SJCRH30 (cell line): ENCODE results near the gene PIP4P1. TPM values are rescaled to one million over a fixed set of nuclear protein-coding genes. Genes with fewer than 3 reads are reported as not detected.
A peak's percentile ranks its signal among the peaks of the same experiment; 100 is the strongest.

Experiments used
- DNase-seq, 2 experiments: peaks; one replicate each; pipeline ENCODE4 v3.0.0-alpha.2; 2015 to 2020
- H3K27ac ChIP-seq: fragments of 250-450 bp; sonication (Bioruptor Pico); 2 replicates; pipeline ENCODE4 v1.5.1; 2020; ENCODE audit warnings: mild to moderate bottlenecking, moderate library complexity
- H3K27me3 ChIP-seq: fragments of 250-450 bp; sonication (Bioruptor Pico); 2 replicates; pipeline ENCODE4 v1.5.1; 2020; ENCODE audit warnings: mild to moderate bottlenecking, moderate library complexity
- H3K36me3 ChIP-seq: fragments of 250-450 bp; sonication (Bioruptor Pico); 2 replicates; pipeline ENCODE4 v1.5.1; 2020; ENCODE audit warnings: mild to moderate bottlenecking, moderate library complexity
- H3K4me1 ChIP-seq: fragments of 250-450 bp; sonication (Bioruptor Pico); 2 replicates; pipeline ENCODE4 v1.5.1; 2020; ENCODE audit warnings: mild to moderate bottlenecking, moderate library complexity
- H3K4me3 ChIP-seq: fragments of 250-450 bp; sonication (Bioruptor Pico); 2 replicates; pipeline ENCODE4 v1.5.1; 2020; ENCODE audit warnings: mild to moderate bottlenecking, moderate library complexity
- H3K9me3 ChIP-seq: fragments of 250-450 bp; sonication (Bioruptor Pico); replicated peaks from 2 replicates; pipeline ENCODE4 v1.5.1; 2020; ENCODE audit warnings: mild to moderate bottlenecking, moderate library complexity
- total RNA-seq: library from RNA; depleted of rRNA; stranded (reverse); fragments of >200 nt; shearing (Covaris generic); gene quantifications from 2 replicates; pipeline ENCODE4 v1.2.3, GENCODE V29; 2014

Gene PIP4P1
- total RNA-seq, 1 experiment from 2014 or later: 25.0 TPM

DNA sequence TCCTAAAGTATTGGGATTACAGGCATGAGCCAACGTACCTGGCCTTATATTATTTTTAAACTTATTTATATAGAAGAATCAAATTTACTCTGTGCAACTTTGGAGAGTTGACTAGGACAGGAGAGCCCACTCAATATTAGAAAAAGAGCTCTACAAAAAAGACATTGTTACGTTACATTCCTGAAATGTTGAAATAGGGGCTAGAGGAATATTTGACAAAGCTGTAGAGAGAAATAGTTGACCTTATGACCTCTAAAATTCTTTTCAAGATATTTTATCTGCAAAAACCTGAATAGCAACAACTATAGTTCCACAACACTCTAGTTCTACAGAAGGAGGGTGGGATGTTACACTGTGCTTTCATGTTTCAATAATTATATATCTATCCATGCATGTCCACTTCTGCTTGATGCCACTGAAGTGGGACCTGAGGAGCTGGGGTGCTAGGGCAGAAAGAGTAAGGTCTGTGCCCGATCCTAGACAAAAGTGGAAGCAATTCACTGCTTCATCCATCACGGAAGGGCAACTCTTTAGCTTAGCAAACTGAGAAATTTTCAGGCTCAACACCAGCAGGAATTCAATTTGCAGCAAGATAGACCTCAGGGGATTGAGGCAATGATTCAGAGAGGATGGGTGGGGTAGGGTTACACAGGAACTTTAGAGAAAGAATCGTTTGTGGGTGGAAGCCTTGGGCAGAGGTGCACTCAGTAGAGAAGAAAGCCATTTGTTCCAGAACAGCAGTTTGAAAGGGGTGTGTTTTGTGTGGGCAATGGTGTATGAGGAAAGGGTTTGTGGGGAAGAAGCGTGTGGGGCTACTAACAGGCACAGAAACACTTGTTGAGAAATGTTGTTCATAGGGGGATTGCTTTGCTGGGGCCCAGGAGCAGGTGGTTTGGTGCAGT, 28.1 kb upstream of the PIP4P1 start:
- peaks cover 6% of the 10 kb centered on the region; the same call in 1 of the 2 replicates for H3K4me1 ChIP-seq
- H3K27me3 ChIP-seq: no peaks in the 10 kb centered on the region; the same call in 1 of the 2 replicates
- no peaks in the 10 kb centered on the region for H3K9me3 ChIP-seq
- H3K36me3 ChIP-seq: no peaks in the 10 kb centered on the region
- no peak overlapping the region for H3K27ac ChIP-seq
- DNase-seq: peak; percentile 5 to 34
- no peak overlapping the region for H3K4me3 ChIP-seq

- peaks cover 6% of the 10 kb centered on the region; the same call in 1 of the 2 replicates for H3K4me1 ChIP-seq
These were observed 26.1 kb upstream of the PIP4P1 start for GRCh38 chr14:20487396-20487725.

DNA sequence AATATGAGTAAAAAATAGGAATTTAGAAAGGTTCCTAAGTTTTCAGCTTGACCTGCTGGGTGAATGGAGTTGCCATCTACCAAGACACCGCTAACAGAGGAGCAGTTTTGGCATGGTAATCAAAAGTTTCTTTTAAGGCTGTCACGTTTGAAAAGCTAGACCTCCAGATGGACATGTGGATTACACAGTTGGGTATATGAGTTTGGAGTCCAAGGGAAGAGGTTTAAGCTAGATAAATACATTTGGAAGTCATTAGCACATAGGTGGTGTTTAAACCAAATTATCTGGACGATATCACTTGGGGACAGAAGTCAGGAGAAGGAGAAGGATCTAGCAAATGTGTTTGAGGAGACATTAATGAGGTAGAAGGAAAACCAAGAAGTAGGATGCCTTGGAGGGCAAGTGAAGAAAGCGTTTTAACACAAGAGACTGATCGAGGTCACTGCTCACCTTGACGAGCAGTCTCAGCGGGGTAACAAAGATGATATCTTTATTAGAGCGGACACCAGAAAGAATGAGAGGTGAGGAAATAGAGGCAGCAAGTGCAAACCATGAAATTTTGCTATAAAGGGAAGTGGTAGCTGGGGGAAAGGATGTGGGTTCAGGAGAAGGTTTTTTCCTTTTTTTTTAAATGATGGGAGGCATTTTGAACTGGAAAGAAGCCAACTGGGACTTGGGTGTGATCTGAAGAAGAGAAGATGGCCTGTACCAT, 25.6 kb upstream of the PIP4P1 start:
- no peaks in the 10 kb centered on the region for H3K9me3 ChIP-seq
- H3K27me3 ChIP-seq: 0 out of 2 replicates have a peak, but pooled peaks cover 2% of the 10 kb centered on the region
- no peak overlapping the region for H3K27ac ChIP-seq
- H3K4me1 ChIP-seq: peaks cover 6% of the 10 kb centered on the region; the same call in 1 of the 2 replicates
- H3K4me3 ChIP-seq: no peak overlapping the region
- H3K36me3 ChIP-seq: no peaks in the 10 kb centered on the region
- DNase-seq: no peak

More at GRCh38 chr14:20487396-20487725, 26.1 kb upstream of the PIP4P1 start:
- 0 out of 2 replicates have a peak, but pooled peaks cover 2% of the 10 kb centered on the region for H3K27me3 ChIP-seq
- H3K4me3 ChIP-seq: no peak overlapping the region
- no peak overlapping the region for H3K27ac ChIP-seq
- DNase-seq: no peak
- no peaks in the 10 kb centered on the region for H3K36me3 ChIP-seq
- no peaks in the 10 kb centered on the region for H3K9me3 ChIP-seq

DNA sequence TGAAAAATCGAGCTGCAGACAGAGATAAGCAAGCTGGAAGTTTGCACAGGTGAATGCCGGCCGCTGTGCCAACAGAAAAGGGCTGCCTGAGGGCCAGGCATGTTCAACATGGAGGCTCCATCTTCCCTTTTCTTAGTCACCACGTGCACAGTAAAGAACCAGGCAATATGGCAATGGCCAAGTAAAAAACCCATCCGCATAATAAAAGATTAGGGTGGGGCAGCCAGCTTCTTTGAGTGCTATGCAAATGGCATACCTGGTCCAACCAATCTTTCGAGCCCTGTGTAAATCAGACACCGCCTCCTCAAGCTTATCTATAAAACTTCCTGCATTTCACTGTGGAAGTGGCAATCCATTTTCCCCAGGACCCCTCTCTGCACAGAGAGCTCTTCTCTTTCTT, 24.7 kb upstream of the PIP4P1 start:
- Histone ChIP-seq H3K36me3 (no peaks in the 10 kb centered on the region), H3K27me3 (0 out of 2 replicates have a peak, but pooled peaks cover 2% of the 10 kb centered on the region), H3K4me1 (peaks cover 6% of the 10 kb centered on the region; the same call in 1 of the 2 replicates), H3K9me3 (no peaks in the 10 kb centered on the region), H3K27ac (no peak overlapping the region), H3K4me3 (no peak overlapping the region)
- no peak for DNase-seq

- H3K4me1 ChIP-seq: no peaks in the 10 kb centered on the region
- 0 out of 2 replicates have a peak, but pooled peaks cover 3% of the 10 kb centered on the region for H3K36me3 ChIP-seq
- H3K4me3 ChIP-seq: no peak overlapping the region
- DNase-seq: no peak
- H3K9me3 ChIP-seq: no peaks in the 10 kb centered on the region
- 0 out of 2 replicates have a peak, but pooled peaks cover 2% of the 10 kb centered on the region for H3K27me3 ChIP-seq
- no peak overlapping the region for H3K27ac ChIP-seq
These were observed 21.1 kb upstream of the PIP4P1 start for GRCh38 chr14:20482382-20482781.

DNA sequence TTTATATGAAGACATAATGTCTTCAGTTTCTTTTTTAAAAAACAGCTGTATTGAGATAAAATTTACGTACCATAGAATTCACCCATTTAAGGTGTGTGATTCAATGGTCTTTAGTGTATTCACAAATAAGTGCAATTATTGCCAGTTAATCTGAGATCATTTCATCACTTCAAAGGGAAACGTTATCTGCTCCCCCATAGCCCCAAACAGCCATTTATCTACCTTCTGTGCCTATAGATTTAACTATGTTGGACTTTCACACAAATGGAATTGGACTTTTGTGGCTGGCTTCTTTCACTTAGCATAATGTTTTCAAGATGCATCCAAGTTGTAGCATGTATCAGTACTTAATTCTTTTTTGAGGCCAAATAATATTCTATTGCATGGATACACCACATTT, 17.7 kb upstream of the PIP4P1 start:
- Histone ChIP-seq H3K4me1 (no peaks in the 10 kb centered on the region), H3K27me3 (0 out of 2 replicates have a peak, but pooled peaks cover 2% of the 10 kb centered on the region), H3K36me3 (peaks cover 23% of the 10 kb centered on the region; the same call in 1 of the 2 replicates), H3K27ac (no peak overlapping the region), H3K4me3 (no peak overlapping the region), H3K9me3 (no peaks in the 10 kb centered on the region)
- no peak for DNase-seq

DNA sequence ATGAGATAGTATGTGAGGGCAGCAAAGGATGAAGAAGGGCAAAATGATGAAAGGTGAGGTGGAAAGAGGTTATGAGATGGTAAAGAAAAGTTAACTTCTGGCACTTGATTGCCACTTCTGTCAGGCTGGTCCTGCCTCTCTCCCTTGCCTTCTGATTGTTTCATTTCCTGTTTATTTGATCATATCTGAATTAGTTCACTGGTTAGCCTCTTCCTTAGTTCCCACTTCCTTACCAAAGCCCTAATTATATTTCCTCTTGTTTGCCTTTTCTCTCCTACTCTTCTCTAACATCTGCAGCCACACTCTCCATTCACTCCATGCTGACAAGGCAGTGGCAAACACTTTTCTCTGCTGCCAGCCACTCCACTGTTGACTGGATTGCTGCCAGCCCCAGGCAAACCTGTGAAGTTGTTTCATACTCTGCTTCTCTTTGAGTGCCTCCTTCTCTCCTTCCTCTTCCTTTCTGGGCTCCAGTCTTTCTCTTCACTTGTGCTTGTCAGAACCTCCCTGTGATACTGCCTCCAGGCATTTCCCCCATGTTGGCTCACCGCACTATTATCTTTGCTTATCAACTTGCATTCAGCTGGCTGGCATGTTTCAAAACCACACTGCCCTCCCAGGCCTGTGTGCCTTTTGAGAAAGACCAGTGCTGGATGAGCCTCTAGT, 16.1 kb upstream of the PIP4P1 start:
- Histone ChIP-seq H3K4me3 (no peak overlapping the region), H3K27me3 (no peaks in the 10 kb centered on the region), H3K36me3 (peaks cover 23% of the 10 kb centered on the region; the same call in 1 of the 2 replicates), H3K9me3 (no peaks in the 10 kb centered on the region), H3K27ac (no peak overlapping the region), H3K4me1 (no peaks in the 10 kb centered on the region)
- DNase-seq: no peak

DNA sequence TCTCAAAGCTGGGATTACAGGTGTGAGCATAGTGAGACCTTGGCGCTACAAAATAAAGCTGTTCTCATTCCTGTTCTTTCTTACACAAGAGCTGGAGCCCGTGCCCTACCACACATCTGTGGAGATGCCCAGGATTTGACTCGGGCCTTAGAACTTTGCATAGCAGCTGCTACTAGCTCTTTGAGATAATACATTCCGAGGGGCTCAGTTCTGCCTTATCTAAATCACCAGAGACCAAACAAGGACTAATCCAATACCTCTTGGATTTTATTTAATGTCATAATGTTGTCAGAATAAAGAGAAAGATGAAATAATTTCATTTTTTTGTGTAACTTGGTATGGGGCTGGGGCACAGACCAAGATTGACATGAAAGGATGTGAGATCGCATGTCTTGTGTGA, 15.5 kb upstream of the PIP4P1 start:
- Histone ChIP-seq H3K27me3 (no peaks in the 10 kb centered on the region), H3K9me3 (no peaks in the 10 kb centered on the region), H3K27ac (no peak overlapping the region), H3K4me3 (no peak overlapping the region), H3K4me1 (no peaks in the 10 kb centered on the region), H3K36me3 (peaks cover 23% of the 10 kb centered on the region; the same call in 1 of the 2 replicates)
- DNase-seq: no peak

GRCh38 chr14:20472536-20473169, 11.4 kb upstream of the PIP4P1 start:
- Histone ChIP-seq H3K4me3 (no peak overlapping the region), H3K4me1 (peaks cover 4% of the 10 kb centered on the region; the same call in 1 of the 2 replicates), H3K9me3 (no peaks in the 10 kb centered on the region), H3K27me3 (no peaks in the 10 kb centered on the region), H3K27ac (no peak overlapping the region), H3K36me3 (peaks cover 23% of the 10 kb centered on the region; the same call in 1 of the 2 replicates)
- DNase-seq: no peak

- DNase-seq: peak in 1 of 2 experiments; percentile 23
- Histone ChIP-seq H3K9me3 (no peaks in the 10 kb centered on the region), H3K4me1 (peaks cover 4% of the 10 kb centered on the region; the same call in 1 of the 2 replicates), H3K27ac (no peak overlapping the region), H3K36me3 (peaks cover 12% of the 10 kb centered on the region; the same call in 1 of the 2 replicates), H3K4me3 (peak overlapping the region; percentile 85), H3K27me3 (no peaks in the 10 kb centered on the region)
These were observed 9.3 kb upstream of the PIP4P1 start for GRCh38 chr14:20470603-20470901.

GRCh38 chr14:20469890-20470602, 8.8 kb upstream of the PIP4P1 start:
- Histone ChIP-seq H3K4me1 (peaks cover 4% of the 10 kb centered on the region; the same call in 1 of the 2 replicates), H3K36me3 (peaks cover 10% of the 10 kb centered on the region; the same call in 1 of the 2 replicates), H3K27ac (peak overlapping the region; percentile 32), H3K9me3 (no peaks in the 10 kb centered on the region), H3K4me3 (peak overlapping the region; percentile 85), H3K27me3 (no peaks in the 10 kb centered on the region)
- peak; percentile 21 to 40 for DNase-seq

GRCh38 chr14:20469242-20469889, 8.1 kb upstream of the PIP4P1 start, which contains the start of gene PNP:
PNP (plus strand) TSS chr14:20469406; CDS start chr14:20469525, 119 bp downstream.
- H3K9me3 ChIP-seq: no peaks in the 10 kb centered on the region
- H3K36me3 ChIP-seq: peaks cover 4% of the 10 kb centered on the region; the same call in 1 of the 2 replicates
- peak within 1 kb of the TSS; percentile 32 for H3K27ac ChIP-seq
- peak within 1 kb of the TSS; percentile 85 for H3K4me3 ChIP-seq
- DNase-seq: peak; percentile 86 to 91
- H3K4me1 ChIP-seq: peaks cover 4% of the 10 kb centered on the region; the same call in 1 of the 2 replicates
- H3K27me3 ChIP-seq: no peaks in the 10 kb centered on the region

DNA sequence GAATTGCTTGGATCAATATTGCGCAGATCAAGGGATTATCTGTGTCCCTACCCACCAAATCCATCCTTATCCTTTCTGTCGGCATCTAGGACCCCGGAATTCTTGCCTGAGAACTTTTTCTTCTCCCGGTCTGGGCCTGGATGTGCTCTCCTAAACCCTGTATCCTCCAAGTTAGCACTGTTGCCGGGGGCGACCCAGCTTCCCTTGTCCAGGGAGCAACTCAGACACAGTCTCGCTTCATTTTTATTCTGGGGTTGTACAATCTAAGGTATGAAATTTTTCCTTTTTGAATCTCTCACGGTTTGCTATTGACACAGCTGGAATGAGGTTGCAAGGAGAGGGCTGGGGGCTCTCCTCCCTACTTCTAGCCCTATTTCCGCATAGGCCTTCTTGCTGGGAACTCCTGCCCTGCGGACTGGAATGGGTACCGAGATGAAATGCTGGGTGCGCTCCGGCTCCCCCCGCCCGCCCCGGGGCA, 7.6 kb upstream of the PIP4P1 start:
- no peaks in the 10 kb centered on the region; the same call in 1 of the 2 replicates for H3K36me3 ChIP-seq
- peak in 1 of 2 experiments; percentile 17 for DNase-seq
- no peak overlapping the region for H3K27ac ChIP-seq
- H3K9me3 ChIP-seq: no peaks in the 10 kb centered on the region
- H3K27me3 ChIP-seq: no peaks in the 10 kb centered on the region
- peaks cover 4% of the 10 kb centered on the region; the same call in 1 of the 2 replicates for H3K4me1 ChIP-seq
- peak overlapping the region; percentile 85 for H3K4me3 ChIP-seq
